Left renal pelvis (tissue), 4 donors: ENCODE measurements around the gene CCDC9B. TPM values are rescaled to one million over a fixed set of nuclear protein-coding genes. Genes with fewer than 3 reads are reported as not detected.

Experiments used
- DNase-seq, 4 donors: peaks; one replicate each; pipeline ENCODE4 v3.0.0-alpha.2; 2013; ENCODE audit warnings: low read depth in 4 of 4, low spot score in 3 of 4
- polyA plus RNA-seq, 4 donors: library from polyadenylated mRNA; unstranded; fragments of 120-200 nt; gene quantifications; one replicate each; pipeline ENCODE4 v1.2.1, GENCODE V29; 2013; ENCODE audit not compliant: insufficient read length in 4 of 4

The CCDC9B gene
- polyA plus RNA-seq, 4 donors: 2.0 to 13.8 (median 4.9) TPM

DNA sequence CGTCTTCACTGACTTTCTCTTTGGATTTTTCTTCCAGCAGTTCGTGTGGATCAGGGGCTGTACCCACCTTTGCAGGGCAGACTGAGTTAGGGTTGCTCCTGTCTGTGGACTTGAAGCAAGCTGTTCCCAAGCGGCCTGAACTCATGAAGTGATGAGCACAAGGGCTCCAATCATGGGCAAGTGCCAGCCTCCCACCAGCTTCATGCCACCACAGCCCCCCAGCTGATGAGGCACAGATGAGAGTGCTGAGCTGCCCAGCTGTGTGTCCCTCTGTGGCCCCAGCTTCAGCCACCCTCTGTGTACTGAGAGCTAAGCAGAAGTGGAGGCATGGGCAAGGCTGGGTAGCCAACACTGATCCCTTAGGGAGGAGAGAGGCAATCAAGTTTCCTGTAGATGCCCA is 29.7 kb downstream of the CCDC9B start:
- no peak for DNase-seq

DNA sequence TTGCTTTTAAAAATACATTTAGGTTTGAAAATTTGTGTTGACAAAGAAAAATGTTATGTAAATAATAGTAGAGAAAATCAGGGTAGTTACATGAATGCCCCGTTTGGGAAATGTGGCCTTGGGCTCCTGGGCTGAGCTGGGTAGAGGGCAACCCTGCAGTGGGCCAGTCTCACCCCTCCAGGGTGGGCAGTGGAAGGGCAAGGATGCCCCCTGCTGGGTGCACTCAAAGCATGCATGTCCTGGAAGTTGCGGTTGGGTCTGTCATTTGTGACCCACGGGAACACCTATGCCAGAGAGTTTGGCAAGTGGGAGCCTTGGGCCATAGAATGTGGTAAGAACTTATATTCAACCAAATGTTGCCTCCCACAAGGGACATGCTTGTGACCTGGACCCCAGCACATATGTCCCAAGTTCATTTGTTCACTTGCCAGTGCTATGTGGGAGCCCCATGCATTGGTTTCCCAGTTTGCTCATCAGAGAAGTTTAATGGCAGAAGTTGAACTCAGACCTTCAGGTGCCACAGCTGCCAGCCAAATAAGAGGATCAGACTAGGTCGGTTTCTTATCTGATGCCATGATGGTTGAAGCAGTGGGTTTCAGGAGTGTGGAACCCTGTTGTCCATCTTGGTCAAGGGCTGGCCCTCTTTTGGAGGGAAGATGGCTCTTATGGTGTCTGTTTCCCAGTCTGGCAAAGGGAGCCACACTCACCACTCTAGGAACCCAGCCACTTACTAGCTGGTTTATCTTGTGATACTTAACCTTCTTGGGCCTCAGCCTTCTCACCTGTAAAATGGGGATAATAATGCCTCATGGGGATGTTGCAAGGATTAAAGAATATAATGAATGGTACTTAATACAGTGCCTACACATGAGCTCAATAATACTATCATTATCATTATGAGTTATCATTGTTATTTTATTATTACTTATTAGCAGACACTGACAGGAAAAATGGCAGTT is 30.5 kb downstream of the CCDC9B start:
- no peak for DNase-seq

DNA sequence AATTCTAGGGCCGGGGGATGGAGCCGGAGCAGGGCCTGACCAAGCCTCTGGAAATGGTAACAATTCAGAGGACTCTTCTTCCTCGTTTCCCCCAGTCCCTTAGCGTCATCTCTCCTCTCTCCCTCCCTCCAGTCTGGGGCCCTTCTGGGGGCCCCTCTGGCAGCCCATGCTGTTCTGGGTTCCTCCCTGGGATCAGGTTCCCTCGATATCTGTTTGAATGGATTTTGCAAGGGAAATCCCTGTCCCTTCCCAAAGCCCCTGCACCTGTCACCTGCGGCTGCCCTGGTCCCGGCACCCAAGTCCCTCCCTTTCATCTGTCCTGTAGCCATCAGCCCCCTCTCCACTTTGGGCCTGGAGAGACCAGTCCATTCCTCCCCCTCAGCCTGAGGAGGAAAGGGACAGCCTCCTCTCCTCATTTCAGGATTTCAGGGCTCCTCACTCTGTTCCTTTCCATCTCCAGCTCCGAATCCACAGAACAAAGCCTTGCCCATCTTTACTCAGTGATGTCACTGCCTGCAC is 31.3 kb downstream of the CCDC9B start:
- DNase-seq: no peak

DNA sequence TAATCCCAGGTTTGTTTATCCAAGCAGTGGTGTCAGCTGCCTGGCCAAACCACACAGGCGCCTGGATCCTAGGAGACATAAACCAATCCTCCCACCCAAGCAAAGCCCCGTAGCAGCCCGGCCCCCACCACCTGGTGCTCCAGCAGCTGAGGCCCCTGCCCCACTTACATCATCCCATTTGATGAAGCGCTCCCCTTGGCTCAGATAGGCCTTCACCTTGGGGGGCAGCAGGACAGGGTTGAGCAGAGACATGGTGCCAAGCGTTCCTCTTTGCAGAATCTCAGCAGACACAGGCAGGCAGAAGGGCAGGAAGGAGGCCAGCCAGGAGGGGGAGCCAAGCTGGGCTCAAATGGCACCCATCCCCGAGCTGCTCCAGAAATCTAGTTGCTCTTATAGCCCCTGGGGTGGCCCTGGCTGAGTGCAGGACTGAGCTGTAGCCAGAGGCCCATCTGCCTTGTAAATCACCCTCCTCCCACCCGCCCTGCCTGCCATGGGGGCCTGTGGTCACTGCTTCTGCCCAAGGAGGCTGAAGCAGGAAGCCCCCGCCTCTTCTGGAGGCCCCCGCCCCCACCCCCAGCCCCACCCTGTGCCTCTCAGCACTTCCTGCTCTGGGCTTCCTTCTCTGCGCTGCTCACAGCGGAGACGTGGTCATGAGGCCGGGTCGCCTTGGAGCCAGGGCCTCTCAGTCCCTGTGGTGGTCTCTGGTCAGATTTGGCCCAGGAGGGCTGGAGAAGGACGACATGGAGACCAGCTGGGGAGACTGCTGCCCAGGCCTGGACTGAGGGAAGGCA is 33.1 kb downstream of the CCDC9B start, which contains the start of gene PLCB2:
TSS of gene PLCB2 (minus strand) at position 515 of the 791 bp plus-strand sequence. CDS start at position 252, 263 bp downstream.
- DNase-seq: no peak

DNA sequence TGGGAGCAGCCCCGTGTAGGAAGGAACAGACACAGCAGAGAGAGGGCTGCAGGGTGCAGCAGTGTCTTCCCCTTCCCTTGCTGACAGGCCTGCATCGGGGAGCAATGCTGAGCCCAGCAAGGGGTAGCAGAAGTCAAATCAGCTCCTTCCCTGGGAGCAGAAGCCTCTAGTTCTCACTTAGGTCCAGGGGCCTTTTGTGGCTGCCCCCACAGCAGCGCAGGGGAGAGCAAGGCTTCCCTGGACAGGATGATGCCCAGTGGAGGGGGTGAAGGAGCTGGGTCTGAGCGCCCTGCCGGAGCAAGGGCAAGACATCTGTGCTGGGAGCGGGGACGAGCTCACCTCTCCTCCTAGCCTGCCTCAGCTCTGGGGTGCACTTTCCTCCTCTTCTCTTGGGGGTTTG is 33.8 kb downstream of the CCDC9B start:
- no peak for DNase-seq

DNA sequence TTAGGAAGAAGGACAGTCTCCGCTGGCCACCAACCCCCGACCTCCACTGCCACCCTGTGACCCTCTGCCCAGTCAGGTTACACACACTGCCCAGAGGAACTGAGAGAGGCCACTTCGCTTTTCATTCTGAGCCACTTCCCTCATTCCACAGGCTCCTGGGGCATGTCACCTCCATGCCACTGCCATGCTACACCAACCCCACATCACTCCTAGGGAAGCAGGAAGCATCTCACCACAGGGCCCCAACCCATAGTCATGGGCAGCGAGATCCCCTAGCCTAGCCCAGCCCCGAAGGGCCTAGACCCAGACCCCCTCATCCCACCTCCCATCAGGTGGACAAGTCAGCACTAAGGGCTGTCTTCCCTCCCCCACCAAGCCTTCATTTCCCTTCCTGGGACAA is 34.4 kb downstream of the CCDC9B start:
- no peak for DNase-seq

DNA sequence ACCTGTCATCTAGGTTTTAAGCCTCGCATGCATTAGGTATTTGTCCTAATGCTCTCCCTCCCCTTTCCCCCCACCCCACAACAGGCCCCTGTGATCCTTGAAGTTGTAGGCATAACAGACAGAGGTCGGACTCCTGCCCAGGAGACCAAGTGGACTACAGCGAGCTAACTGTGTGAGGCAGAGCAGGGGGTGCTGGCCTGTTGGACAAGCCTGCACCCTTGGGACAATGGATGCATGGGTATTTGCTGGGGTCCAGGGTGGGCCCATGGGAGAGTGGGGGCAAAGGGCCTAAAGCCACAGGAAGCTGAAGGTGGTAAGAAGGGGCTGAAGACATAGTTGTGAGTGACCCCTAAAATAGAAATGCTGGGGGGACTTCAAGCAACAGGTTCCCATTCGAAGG is 35.5 kb downstream of the CCDC9B start:
- no peak for DNase-seq

DNA sequence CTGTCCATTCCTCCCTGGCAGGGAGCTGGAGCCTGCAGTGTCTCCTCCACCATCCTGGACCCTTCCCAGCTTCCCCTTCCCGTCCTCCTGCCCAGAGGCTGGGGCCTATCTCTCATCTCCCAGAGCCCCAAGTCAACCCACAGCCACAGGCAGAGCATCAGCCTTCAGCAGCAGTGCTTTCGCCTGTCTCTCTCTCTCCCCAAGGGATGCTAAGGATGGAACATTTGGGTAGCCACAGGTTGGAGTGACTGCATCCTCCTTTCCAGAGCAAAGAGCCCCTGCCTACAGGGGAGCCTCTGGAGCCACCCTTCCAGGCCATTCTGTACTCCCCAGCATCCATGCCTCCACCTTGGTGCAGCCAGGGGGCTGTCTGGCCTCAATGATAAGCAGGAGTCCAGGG is 37.2 kb downstream of the CCDC9B start:
- no peak for DNase-seq

DNA sequence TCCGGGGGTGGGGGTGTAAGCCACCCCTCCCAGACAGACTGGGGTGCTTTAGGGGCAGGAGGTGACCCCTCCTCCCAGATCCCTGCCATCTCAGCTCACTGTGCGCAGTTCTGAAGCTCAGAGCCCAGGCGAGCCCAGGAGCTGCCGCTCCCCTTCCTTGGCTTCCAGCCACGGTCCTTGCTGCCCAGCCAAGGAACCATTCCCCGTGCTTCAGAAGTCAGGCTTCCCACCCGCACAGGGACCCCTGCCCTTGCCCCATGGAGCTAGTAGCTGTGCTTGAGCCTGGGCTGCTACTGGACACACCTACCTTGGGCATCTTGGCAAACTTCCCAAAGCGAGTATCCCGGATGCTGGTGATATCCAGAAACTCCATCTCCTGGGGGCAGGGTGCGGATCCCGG is 37.8 kb downstream of the CCDC9B start:
- no peak for DNase-seq

DNA sequence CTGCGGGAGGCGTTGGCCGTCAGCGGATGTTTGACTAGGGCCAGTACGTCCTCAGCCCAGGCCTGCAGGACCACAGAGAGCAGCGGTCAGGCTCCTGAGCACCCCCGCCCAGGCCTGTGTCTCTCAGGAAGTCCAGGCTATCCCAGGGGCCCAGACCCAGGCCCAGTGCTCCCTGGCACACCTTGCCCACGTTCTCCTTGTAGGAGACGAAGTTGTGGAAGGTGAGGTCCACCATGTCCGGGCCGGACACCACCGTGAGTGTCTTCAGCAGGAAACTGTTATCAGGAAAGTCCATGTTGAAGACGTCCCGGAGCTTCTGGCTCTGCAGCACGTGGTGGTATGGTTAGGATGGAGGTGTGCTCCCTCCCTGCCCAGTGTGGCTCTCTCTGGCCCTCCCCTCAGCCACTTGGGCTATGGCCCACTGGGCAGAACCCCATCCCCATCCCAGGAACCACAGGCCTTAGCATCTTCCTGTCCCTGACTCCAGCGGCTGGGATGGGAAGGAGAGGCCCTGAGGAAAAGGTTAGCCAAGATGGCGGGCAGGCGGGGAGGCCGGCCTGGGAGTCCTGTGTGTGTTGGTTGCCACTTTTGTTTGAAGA is 38.4 kb downstream of the CCDC9B start:
- DNase-seq: no peak

DNA sequence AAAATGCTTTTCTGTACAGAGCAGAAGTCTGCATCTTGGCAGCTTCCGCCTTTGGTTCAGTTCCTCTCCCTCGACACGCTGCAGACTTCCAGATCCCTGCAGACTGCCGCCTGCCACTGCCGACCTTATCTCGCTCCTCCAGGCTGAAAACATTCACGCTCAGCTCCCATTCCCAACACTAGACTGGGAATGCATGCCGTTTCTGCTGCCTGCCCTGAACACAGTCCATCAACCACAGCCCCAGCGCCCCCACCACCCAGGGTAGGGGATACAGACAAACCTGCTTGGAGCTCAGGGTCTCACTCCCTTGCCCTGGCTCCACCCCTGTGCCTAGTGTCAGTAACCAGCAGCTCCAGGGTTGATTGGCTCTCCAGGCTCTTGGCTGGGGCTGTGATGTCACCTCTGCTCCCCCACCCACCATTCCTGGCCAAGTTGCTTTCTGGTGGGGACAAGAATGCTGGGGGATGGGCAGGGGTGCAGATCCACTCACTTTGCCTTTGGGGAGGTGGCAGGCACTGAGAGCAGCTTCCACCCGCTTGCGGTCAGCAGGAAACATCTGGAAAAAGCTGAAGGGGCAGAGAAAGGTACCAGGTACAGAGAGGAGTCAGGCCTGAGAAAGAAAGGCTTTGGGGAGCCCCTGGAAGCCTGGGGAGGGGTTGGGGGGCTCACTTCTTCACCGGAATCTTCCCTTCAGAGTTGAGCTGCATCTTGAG is 39.1 kb downstream of the CCDC9B start:
- no peak for DNase-seq

DNA sequence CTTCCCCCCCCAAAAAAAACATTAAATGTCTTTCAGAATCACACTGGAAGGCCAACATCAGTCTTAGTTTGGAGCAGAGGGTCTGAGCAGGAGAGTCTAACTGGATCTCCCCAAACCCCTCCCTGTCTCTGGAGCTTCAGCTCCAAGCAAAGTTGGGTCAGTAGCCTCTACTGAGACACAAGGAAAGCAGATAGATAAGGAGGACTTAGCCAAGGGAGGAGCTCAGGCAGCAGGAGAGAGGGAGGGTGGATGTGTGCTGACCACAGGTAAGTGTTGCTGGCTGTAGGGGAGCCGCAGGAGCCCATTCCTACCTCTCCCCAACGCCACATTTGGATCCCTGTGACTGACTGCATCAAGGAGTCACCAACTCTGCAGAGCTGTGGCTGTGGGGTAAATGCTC is 40.0 kb downstream of the CCDC9B start:
- no peak for DNase-seq

DNA sequence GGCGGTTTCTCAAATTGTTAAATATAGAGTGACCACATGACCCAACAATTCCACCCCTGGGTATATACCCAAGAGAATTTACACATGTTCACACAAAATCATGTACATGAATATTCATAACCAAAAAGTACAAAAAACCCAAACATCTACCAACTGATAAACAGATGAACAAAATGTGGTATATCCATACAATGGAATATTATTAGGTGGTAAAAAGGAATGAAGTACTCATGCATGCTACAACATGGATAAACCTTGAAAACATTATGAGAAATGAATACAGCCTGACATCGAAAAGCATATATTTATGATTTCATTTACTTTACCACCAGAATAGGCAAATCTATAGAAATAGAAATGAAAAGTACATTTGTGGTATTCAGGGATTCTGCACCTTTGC is 40.4 kb downstream of the CCDC9B start:
- no peak for DNase-seq

DNA sequence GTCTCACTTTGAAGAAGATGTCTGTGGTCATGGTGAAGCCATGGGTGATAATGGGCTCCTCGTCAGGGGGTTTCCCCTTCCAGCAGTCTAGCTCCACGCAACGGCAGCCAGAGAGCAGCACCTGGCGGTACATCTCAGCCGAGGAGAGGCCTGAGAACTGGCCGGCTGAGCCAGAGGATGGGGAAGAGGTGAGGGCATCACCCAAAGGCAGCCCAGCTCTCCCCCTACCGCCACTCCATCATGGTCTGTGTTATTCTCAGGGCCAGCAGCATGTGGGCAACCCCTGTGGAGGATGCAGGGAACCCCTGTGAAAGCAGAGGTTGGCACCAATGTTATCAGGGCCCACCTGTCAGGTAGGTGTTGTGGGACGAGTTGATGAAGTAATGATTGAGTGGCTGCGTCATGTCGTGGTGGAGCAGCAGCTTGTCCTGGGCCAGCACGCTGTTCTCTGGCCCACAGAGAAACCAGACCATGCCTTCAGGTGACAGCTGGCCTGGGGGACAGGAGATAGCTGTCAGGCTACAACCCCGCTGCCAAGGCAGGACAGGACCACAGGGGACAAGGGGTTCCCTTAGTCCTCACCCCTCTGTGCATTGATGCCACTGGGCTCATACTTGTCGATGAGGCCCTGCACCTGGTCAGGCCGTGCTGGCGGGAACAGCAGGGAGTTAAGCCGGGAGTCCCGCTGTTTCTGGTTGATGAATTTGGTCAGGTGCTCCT is 42.4 kb downstream of the CCDC9B start:
- DNase-seq: no peak

DNA sequence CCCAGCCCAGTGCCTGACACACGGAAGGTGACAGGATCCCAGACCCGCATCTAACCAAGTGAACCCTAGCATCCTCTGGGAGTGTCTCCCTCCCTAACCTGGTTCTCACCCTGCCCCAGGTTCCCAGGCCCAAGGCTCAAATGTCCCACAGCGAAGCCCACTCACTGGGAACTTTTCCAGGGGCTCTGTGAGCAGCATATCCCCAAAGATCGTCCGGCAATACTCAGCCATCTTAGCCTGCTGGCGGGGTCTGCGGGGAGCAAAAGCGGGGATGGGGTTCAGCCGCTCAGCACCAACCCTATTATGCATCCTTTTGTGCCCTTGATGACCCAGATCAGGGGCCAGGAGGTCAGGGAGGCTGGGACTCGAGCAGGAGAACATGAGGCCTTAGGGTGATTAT is 43.4 kb downstream of the CCDC9B start:
- no peak for DNase-seq

DNA sequence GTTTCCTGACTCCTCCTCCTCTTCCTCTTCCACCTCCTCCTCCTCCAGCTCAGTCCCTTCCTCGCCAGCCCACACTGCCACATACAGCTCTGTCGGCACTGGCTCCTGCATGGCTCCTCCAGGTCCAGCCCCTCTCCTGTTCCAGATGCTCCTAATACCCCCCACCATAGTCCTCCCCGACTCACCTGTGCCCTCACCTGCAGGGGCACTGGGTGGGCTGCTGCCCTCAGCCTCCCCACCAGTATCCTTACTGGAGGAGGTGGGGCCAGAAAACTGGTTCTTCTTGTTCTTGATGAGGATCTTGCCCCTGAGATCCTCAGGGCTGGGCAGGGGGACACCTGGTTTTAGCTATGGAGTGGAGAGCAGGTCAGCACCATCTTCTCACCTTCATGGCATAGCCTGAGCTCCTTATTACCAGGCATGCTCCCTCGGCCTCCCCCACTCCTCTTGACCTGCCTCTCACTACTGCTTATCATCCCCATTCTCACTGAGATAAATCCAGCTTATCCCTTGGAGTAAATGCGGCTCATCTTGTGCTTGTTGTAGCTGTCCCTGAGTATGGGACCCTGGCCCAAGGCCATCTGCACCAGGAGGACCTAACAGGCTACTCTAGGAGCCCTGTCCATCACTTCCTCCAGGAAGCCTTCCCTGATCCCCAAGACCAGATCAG is 44.0 kb downstream of the CCDC9B start:
- no peak for DNase-seq

DNA sequence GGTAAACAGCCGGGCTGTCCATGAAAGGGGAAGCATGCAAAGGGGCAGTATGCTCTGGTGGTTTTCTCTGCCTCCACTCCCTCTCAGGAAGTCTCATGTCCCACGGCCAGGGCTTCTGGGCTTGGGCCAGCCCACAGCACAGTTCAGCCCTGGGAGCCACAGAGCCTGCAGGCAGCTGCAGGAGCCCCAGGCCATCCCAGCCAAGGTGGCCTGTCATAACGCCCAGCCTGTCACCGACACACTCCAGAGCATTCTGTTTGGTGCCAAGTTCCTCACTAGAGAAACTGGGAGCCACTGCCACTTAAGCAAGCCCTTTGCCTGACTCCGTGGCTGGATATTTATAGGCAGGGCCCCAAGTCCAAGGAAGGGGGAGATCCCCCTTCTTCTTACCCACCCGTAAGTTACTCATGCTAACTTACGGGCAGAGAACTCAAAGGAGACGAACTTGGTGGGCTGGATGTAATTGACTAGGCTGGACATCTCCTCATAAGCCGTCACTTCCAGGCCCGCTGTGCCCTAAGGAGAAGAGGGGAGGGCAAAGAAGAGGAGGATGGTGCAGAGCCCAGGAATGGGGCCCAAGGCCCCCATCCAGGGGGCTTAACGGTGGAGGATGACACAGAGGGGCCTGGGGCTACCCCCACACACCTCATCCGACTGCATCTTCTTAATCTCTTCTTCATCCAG is 44.7 kb downstream of the CCDC9B start:
- DNase-seq: no peak

DNA sequence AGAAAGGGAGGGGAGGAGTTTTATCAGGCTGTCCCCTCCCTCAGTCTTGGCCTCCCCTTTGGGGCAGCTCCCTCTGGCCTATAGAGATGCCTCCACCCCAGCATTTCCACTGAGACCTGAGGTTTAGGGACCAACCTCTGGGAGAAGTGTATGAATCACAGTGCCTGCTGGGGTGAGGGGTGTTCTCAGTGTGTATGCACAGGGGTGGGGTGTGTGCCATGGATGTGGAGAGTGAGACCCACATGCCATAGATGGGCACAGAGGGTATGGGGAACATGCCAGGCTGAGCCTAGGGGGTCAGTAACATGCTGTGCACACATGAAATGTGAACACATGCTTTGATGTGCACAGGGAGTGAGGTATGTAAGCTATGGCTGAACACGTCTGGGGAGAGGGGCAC is 45.4 kb downstream of the CCDC9B start:
- no peak for DNase-seq
